HG02884 (cell line): ENCODE measurements around the gene TIMM17A.
"Not testable (repeated sequence)": the region's sequence is repeated elsewhere in the genome, so short reads cannot be mapped to it uniquely, and the experiment has no call there.

Experiments
- ATAC-seq: cut with Tn5 transposase; IDR thresholded peaks from one replicate; pipeline ENCODE4 v1.9.1; 2021; ENCODE audit warnings: mild to moderate bottlenecking, moderate library complexity; ENCODE audit not compliant: unreplicated experiment

TIMM17A gene

DNA sequence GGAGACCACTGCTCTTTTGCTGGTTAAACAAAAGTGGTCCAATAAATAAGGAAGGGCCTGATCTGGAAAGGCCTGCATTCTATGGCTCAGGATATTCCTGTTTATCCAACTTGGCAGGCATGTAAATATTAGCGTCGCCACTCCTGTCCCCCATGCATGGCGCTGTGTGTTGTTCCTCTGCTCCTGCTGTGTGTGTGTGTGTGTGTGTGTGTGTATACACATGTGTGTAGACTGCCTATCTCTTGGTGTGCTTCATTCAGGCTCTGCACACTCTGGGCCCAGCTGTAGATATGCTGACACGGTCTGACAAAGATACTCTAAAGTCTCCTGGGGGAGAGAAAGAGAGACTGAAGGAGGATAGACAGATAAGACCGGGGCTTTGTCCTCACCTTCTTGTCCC lies 15.7 kb upstream of the TIMM17A start:
- ATAC-seq, result no peak

DNA sequence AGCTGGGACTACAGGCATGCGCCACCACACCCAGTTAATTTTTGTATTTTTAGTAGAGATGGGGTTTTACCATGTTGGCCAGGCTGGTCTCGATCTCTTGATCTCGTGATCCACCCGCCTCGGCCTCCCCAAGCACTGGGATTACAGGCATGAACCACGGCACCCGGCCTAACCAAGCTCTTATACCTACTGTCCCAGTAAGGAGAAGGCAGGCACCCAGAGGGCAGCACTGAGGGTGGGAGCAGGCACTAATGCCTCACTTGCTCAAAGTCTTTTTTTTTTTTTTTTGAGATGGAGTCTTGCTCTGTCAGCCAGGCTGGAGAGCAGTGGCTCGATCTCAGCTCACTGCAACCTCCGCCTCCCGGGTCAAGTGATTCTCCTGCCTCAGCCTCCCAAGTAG lies 15.0 kb upstream of the TIMM17A start:
- ATAC-seq, result not testable (repeated sequence)

DNA sequence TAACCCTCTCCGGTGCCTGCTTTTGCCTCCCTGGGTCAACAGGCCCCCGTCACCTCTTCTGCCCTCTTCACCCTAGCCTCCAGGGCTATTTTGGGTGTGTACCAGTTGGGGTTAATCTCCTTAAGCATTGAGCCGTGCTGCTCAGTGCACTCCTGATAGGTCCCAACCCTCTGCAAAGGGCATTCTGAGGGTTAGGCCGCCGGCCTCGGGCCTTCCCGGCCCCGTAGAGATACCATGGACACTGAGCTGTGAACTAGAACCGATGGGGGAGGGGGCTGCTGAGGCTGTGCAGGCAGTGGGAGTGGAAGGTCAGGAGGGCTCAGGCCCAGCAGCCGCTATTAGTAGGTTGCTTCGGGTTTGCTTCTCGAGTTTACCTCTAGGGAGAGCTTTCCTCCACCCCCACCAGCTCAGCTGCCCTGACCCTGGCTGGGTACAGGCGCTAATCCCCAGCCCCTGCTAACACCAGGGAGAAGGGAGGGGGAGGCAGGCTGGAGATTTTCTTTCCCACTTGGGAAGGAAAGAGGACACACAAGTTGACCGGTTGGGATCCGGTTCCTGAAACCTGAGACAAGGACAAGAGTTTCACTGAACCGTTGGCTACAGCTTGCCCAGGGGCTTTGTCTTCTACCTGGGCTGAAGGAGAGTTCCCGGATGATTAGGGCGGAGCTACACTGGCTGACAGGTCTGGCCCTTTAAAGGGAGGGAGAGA lies 13.7 kb upstream of the TIMM17A start:
- ATAC-seq, result no peak

DNA sequence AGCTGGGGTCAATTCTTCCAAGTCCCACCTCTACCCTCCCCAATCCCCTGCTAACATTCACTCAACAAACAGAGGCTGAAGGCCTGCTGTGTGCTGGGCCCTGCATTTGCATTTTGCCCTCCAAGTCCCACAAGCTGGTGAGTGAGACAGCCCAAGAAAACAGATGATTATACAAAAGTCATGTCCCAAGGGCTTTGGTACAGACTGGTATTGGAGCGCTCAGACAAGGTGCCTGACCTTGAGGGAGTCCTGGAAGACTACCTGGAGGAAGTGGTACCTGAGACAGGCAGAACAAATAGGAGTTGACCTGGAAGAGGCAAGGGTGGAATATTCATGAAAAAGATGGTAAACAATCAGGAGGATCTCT lies 13.2 kb upstream of the TIMM17A start:
- no peak for ATAC-seq

GRCh38 chr1:201944002-201944401 lies 11.3 kb upstream of the TIMM17A start:
- no peak for ATAC-seq

- no peak for ATAC-seq
Measured at GRCh38 chr1:201944639-201945038, 10.7 kb upstream of the TIMM17A start.

DNA sequence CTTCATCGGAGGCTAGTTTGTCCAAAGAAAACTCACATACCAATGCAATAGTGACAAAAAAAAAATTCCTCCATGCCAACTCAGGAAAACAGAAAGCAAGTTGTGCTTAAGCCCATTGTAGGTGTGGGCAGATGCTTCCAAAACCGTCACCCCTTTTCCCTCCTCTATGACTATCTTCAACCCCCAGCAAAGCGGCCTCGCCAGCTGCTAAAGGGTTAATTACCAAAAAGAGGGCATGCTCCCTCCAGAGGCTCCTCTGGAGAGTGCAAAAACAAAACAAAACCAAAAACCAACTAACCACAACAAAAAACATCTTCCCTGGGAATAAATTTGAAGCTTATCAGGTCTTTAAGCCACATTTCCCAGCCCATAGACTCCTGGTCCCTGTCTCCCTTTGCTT lies 10.1 kb upstream of the TIMM17A start:
- no peak for ATAC-seq

GRCh38 chr1:201945863-201946223 lies 9.5 kb upstream of the TIMM17A start:
- no peak for ATAC-seq

DNA sequence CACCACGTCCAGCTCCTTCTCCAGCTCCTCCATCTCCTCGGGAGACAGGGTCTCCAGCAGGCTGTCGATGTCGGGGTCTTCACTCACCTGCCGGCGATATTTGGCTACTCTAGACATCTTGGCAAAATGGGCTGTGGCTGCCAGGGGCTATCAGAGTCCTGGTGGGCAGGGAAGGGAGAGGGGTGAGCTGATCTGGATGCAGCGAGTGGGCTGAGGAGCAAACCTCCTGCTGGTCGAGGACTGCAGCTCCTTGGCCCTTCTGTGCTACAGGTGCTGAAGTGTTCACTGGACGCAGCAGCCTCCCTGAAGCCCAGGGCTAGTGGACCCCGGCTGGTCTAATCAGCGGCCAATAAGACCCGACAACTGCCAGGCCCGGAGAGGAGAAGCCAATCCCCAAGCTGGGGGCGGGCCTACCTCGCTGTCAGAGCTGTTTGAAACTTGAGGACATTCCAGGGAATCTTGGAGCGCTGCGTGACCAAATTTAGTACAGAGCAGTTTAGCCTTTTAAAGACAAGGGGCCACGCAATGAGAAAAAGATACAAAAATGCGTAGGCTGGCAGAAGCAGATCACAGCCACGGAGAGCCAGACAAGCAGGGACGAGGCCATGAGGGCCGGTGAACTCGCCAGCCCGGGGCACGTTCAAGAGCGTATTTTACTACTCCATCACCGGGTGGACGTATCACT lies 8.9 kb upstream of the TIMM17A start, which contains the start of gene LMOD1:
Gene LMOD1, minus strand, starts transcription at position 325 of the 685 bp plus-strand sequence. Its CDS starts 208 bp downstream, at position 117.
- ATAC-seq, result no peak

GRCh38 chr1:201947697-201948008 lies 7.7 kb upstream of the TIMM17A start:
- no peak for ATAC-seq

DNA sequence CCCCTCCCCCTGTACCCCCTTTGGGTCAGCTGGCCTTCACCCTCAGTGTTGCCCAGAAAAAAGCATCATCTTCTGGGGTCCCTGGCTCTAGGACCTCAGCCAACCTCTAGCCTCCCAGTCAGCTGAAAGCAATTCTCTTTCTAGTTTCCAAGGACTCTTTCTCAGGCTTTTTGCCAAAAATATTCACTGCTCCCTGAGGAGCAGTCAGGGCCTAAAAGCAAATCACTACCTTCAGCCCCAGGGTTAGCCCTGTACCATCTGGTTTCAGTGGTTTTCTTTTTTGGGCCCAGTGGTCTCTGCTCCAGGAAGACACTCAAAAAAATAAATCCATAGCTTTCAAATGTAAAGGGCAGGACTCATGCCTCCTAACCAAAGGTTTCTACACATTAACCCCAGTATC lies 5.8 kb upstream of the TIMM17A start:
- ATAC-seq, result no peak

DNA sequence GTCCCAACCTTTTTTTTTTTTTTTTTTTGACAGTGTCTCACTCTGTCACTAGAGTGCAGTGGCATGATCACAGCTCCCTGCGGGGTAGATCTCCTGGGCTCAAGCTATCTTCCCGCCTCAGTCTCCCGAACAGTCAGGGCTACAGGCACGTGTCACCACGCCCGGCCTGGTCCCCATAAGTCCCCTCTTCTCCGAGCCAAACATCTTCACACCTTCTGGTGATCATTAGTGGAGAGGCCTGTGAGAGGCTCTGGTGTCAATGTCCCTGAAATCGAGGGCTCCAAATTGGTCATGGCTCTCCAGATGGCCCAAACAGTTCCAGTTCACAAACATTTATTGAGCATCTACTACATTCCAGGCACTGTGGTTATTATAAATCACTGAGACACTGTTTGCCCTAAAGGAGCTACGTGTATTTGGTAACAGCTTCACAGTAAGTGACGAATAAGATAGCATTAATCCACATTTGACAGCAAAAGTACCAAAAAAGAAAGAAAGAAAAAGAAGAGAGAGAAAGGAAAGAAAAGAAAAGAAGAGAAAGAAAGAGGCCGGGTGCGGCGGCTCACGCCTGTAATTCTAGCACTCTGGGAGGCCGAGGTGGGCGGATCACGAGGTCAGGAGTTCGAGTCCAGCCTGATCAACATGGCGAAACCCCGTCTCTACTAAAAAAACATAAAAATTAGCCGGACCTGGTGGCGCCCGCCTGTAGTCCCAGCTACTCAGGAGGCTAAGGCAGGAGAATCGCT lies 867 bp upstream of the TIMM17A start:
- no peak for ATAC-seq

- peak; percentile 29 for ATAC-seq
Measured at GRCh38 chr1:201955729-201956143, 433 bp downstream of the TIMM17A start.

GRCh38 chr1:201958348-201958747 lies 3.0 kb downstream of the TIMM17A start:
- ATAC-seq, result no peak

- not testable (repeated sequence) for ATAC-seq
Measured at GRCh38 chr1:201962382-201962781, 7.1 kb downstream of the TIMM17A start.

DNA sequence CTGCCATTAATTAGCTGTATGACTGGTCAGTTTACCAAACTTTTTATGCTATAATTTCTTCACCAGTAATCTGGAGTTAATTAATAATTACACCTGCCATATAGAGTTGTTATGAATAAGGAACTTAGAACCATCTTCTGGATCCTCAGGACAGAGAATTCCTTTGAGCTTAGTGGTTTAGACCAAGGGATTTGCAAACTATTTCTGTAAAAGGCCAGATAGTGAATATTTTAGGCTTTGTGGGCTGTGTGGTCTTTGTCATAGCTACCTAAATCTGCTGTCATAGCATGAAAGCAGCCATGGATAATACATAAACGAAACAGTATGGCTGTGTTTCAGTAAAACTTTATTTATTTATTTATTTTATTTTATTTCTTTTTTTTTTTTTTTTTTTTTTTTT lies 9.0 kb downstream of the TIMM17A start:
- ATAC-seq, result no peak

DNA sequence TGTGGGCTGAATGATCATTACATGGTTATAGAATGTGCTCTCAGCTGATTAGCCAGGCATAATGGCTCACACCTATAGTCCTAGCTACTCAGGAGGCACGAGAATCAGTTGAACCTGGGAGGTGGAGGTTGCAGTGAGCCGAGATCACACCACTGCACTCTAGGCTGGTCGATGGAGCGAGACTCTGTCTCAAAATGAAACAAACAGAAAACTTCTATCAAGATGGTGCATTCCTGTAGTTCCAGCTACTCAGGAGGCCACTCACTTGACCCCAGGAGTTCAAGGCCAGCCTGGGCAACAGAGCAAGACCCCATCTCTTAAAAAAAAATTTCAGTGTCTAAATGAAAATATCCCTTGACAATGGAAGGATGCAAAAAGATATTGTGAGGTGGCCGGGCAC lies 10.9 kb downstream of the TIMM17A start:
- no peak for ATAC-seq

- ATAC-seq, result no peak
Measured at GRCh38 chr1:201968202-201968925, 13.1 kb downstream of the TIMM17A start.

DNA sequence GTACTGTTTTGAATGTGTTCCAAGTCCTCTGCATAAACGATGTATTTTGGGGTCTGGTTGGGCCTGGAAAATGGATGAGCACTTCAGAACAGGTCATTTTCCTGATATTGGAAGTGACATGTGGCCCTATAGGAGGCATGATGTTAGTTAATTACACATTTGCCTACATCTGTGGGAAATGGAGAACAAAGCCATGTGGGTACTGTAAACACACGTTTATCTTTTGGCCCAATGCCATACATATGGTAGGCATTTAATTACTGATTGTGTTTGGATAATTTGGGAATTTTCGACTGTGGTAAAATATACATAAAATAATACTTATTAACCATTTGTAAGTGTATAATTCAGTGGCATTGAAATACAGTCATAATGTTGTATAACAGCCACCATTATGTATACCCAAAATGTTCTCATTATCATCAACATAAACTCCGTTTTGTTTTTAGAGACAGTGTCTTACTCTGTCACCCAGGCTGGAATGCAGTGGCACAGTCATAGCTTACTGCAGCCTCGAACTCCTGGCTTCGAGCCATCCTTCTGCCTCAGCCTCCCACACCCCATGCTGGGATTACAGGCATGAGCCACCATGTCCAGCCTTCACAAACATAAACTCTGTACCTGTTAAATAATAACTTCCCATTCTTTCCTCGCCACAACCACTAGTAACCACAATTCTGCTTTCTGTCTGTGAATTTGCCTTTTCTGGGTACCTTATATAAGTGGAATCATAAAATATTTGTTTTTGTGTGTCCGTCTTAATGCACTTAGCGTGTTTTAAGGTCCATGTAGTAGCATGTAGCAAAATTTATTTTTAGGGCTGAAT lies 15.2 kb downstream of the TIMM17A start:
- no peak for ATAC-seq

DNA sequence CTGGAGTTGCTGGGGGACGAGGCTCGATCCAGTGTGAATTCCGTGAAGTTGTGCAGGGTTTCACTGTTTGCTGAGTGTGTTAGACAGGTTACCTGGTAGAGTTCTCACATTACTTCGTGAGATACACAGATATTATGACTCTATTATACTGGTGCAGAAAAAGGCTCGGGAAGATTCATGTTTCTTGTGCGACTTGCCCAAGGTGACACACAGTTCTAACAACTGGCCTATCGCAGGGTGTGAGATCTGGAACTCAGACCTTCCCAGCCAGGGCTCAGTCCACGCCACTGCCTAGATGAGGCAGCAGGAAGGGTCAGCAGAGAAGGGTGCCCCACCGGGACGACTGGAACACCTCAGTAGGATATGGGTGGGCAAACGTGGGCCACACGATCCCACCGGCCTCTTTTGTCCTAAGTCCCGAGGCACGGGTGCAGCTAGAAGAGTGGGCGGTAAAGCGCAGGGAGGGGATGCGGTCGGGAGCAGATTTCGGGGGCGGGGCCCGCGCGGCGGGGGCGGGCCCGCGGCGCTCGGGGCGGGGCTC lies 26.8 kb downstream of the TIMM17A start:
- ATAC-seq, result peak; percentile 37
